ENCODE data around the gene RNPS1. TPM values are rescaled to one million over a fixed set of nuclear protein-coding genes. Genes with fewer than 3 reads are reported as not detected.

The RNPS1 gene
- total RNA-seq, 8 experiments from 2014 or later: 108 to 257 (median 163) TPM

DNA sequence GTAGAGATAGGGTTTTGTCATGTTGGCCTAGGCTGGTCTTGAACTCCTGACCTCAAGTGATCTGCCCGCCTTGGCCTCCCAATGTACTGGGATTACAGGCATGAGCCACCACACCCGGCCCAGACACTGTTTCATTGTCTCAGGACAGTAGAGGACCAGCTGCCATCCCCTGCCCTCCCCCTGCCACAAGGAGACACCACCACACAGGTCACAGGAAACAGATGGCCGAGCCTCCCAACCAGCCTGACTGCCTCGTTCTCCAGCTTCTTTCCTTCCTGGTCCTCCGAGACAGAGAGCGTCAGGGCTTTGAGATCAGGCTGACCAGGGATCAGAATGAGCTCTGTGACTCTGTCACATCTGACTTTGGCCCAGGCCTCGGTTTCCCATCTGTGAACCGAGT lies 20.8 kb upstream of the RNPS1 start:
- H3K4me3 ChIP-seq: no peak overlapping the region
- H3K4me1 ChIP-seq (replicated peaks in 1 of 2): no peaks in the 10 kb centered on the region
- ATAC-seq (replicated peaks in 6 of 8): no peak
- H3K27ac ChIP-seq: no peak overlapping the region
- 71 to 93% (median 82%) methylated on average over 1 to 4 of the region's 8 CpGs; no CpG with 5 or more reads in 5 of the 10 experiments for WGBS, 10 experiments
- in situ Hi-C loops (cut with MboI; ENCODE audit: low pct_unique_long_range_greater_than_20kb in 2 of 9, low sequenced_read_pairs in 9 of 9, unreplicated experiment in 9 of 9): no loop called here

DNA sequence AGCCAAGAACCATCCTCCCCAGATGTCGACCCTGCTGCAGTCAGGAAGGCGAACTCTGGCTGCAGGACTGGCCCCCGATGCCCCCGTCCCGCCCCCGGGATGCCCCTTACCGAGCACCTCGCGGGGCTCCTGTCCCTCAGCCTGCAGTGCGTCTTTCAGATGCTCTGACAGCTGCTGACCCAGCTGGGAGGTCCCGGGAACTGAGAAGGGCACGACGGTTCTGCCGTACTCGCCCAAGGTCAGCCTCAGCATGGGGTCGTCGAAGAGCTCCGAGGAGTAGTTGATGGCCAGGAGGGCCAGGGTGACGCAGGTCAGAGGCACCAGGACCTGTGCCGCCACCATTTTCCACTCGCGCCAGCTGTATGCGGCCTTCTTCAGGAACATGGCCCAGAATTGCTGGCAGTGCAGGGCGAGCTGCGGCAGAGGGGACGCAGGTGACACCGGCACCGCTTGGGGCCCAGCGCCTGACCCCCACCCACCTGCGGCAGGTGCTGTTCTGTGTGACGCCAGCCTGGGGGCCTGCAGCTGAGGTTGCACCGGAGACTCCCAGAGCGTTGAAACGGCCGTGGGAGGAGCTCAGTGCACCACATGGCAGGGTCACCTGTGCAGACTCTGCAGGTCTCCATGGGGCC lies 20.1 kb upstream of the RNPS1 start:
- WGBS, 10 experiments: 78 to 100% (median 96%) methylated on average over 3 to 6 of the region's 35 CpGs; no CpG with 5 or more reads in 6 of the 10 experiments
- no peak overlapping the region for H3K4me3 ChIP-seq
- H3K27ac ChIP-seq: no peak overlapping the region
- no peaks in the 10 kb centered on the region for H3K4me1 ChIP-seq (replicated peaks in 1 of 2)
- in situ Hi-C loops (cut with MboI; ENCODE audit: low pct_unique_long_range_greater_than_20kb in 2 of 9, low sequenced_read_pairs in 9 of 9, unreplicated experiment in 9 of 9): no loop called here
- no peak for ATAC-seq (replicated peaks in 6 of 8)

DNA sequence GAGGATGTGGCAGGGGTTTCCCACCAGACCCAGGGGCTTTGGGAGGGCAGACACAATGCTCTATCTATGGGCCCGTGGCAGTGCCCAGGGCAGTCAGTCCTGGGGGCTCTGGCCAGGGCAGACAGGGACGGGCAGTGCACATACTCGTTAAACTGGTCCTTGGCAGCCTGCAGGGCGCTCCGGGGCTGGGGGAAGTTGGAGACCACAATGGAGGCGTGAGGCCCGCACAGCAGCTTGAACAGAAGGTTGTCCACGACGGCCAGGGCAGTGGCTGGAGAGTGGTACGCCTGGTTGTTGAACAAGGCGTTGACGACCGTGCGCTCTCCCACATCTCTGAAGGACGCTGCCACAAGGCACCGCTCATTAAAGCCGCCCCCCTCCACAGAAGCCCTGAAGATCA lies 18.6 kb upstream of the RNPS1 start:
- in situ Hi-C loops (cut with MboI; ENCODE audit: low pct_unique_long_range_greater_than_20kb in 2 of 9, low sequenced_read_pairs in 9 of 9, unreplicated experiment in 9 of 9): no loop called here
- H3K4me1 ChIP-seq (replicated peaks in 1 of 2): no peaks in the 10 kb centered on the region
- H3K4me3 ChIP-seq: no peak overlapping the region
- 87% methylated on average over 3 of the region's 17 CpGs; no CpG with 5 or more reads in 9 of the 10 experiments for WGBS, 10 experiments
- H3K27ac ChIP-seq: no peak overlapping the region
- ATAC-seq (replicated peaks in 6 of 8): no peak

DNA sequence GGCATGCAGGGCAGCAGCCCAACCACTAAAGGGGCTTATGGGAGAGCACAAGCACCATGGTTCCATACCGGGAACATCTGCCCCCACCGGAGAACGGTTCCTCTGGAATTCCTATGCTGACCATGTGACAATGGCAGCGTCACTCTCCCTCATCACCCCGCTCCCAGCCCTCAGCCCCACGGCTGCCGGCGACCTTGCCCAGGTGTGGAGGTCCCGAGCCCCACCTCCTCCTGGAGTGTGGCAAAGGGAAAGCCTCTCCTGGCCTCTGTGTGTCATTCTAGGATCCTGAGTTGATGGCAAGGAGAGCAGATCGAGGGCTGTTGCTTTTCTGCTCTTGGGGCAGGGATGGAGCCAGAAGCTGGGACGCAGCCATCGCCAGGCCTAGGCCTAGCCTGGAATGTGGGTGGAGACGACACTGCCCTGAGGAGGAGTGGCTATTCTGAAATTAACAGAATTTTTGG lies 17.8 kb upstream of the RNPS1 start:
- ATAC-seq (replicated peaks in 6 of 8): peak in 3 of 8 experiments; percentile 23 to 78 (median 45)
- no peaks in the 10 kb centered on the region for H3K4me1 ChIP-seq (replicated peaks in 1 of 2)
- 20 to 94% (median 75%) methylated on average over 1 to 3 of the region's 13 CpGs; no CpG with 5 or more reads in 6 of the 10 experiments for WGBS, 10 experiments
- H3K4me3 ChIP-seq: no peak overlapping the region
- no peak overlapping the region for H3K27ac ChIP-seq
- in situ Hi-C loops (cut with MboI; ENCODE audit: low pct_unique_long_range_greater_than_20kb in 2 of 9, low sequenced_read_pairs in 9 of 9, unreplicated experiment in 9 of 9): no loop called here

DNA sequence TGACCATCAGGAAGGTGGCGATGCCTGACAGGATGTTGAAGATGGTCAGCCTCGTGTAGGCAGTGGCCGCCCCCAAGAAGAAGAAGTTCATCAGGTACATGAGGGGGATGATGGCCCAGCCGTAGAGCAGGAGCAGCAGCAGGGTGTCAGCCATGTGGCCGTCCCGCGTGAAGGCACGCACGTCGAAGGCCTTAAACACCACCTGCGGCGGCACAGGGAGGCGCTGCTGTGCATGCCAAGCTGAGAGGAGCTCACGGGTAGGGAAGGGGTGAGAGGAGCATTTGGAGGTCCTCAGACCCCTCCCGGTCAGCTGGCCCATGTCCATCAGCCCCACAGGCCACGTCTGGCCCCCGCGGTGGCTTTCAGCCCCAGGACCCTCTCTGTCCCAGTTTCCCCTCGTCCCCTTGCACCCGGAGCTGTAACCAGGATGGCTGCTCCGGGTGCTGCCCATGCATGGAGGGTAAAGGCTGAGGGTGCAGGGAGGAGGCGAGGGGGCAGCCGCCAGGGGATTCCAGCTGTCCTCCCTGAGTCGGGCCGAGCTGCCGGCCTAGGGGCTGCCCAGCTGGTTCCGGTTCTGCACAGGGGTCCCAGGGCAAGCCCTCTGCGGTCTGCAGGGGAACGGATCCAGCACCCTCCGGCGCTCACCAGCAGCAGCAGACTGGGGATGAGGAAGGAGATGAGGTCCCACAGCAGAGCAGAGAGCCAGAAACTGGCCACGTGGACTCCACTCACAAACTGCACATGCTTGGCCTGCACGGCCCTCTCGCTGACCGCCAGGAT lies 17.1 kb upstream of the RNPS1 start:
- ATAC-seq (replicated peaks in 6 of 8): peak in 2 of 8 experiments; percentile 6
- in situ Hi-C loops (cut with MboI; ENCODE audit: low pct_unique_long_range_greater_than_20kb in 2 of 9, low sequenced_read_pairs in 9 of 9, unreplicated experiment in 9 of 9): no loop called here
- no peak overlapping the region for H3K27ac ChIP-seq
- no peak overlapping the region for H3K4me3 ChIP-seq
- H3K4me1 ChIP-seq (replicated peaks in 1 of 2): no peaks in the 10 kb centered on the region
- WGBS, 10 experiments: 80 to 93% methylated on average over 1 to 3 of the region's 35 CpGs; no CpG with 5 or more reads in 8 of the 10 experiments

DNA sequence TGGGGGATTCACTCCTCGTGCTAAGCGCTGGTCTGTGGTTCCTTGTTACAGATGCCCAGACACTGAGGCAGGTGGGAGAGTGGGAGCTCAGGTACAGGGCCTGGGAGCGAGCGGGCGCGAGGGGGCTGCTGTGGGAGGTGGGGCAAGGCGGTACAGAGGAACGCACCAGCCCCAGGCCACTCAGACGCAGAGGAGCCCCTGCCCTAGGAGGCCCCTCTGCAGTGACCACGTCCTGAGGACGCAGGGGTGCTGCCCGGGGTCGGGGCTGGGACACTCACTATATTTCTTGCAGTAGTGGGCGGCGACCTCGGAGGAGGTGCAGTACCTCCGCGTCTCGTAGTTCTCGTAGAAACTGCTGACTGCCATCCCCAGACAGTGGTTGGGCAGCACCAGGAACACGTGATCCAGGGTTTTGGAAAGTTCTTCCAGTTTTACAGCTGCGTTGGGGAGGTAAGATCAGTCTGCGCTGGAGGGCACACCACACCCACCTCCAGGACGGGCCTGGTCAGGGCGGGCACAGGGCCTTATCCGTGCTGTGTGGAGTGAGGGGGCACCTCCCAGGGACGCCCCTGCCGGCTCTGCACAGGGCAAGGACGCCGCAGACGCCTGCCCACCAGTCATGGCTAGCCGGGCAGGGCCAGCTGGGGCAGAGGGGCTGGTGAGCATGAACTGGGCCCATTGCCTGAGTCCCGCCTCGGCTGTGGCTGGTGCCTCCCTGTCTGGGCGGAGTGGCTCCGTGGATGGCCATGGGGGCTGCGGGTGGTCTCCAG lies 16.3 kb upstream of the RNPS1 start:
- 20 to 100% (median 85%) methylated on average over 1 to 9 of the region's 37 CpGs; no CpG with 5 or more reads in 4 of the 10 experiments for WGBS, 10 experiments
- no peak overlapping the region for H3K27ac ChIP-seq
- no peak overlapping the region for H3K4me3 ChIP-seq
- in situ Hi-C loops (cut with MboI; ENCODE audit: low pct_unique_long_range_greater_than_20kb in 2 of 9, low sequenced_read_pairs in 9 of 9, unreplicated experiment in 9 of 9): no loop called here
- H3K4me1 ChIP-seq (replicated peaks in 1 of 2): no peaks in the 10 kb centered on the region
- ATAC-seq (replicated peaks in 6 of 8): peak in 4 of 8 experiments; percentile 10 to 22 (median 18)

DNA sequence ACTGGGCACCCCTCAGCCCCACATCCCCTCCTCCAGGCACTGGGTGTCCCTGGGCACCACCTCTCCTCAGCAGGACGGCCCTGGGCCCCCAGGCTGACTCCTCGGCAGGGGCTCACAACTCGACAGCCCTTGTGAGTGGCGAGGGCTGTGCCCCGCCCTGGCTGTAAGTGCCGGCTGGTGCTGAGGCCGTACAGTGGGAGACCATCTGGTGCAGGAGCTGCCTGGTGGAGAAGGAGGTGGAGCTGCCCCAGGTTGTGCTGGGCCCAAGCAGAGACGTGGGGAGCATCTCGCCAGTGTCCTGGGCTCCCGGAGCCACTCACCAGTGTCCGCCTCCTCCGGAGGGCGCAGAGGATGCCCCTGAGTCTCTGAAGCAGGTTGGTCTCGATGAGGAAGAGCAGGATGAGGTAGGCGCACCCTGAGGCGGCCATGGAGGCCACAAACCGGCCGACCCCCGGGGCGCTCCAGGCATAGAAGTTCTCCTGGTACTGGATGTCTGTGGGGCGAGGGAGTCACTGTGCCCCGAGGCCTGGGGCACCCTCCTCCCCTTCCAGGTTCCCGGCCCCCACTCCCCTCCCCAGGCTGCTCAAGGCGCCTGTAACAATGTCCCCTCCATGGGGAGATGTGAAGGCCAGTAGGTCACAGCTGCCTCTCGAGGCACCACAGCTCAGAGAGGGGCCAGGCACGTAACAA lies 15.1 kb upstream of the RNPS1 start:
- in situ Hi-C loops (cut with MboI; ENCODE audit: low pct_unique_long_range_greater_than_20kb in 2 of 9, low sequenced_read_pairs in 9 of 9, unreplicated experiment in 9 of 9): no loop called here
- H3K4me1 ChIP-seq (replicated peaks in 1 of 2): no peaks in the 10 kb centered on the region
- 47% methylated on average over 2 of the region's 26 CpGs; no CpG with 5 or more reads in 9 of the 10 experiments for WGBS, 10 experiments
- peak in 2 of 8 experiments; percentile 11 to 46 for ATAC-seq (replicated peaks in 6 of 8)
- H3K27ac ChIP-seq: no peak overlapping the region
- no peak overlapping the region for H3K4me3 ChIP-seq

DNA sequence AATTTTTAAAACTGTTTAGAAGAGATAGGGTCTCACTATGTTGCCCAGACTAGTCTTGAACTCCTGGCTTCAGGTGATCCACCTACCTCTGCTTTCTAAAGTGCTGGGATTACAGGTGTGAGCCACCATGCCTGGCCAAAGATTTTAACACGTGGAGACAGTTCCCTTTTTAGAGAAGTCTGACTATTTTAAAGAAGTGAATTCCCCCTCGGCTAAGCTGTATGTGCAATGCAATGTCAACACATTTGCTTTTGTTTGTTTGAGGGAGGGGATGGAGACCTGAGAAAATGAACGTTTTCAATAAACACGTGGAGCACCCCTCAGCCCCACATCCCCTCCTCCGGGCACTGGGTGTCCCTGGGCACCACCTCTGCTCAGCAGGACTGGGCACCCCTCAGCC lies 14.3 kb upstream of the RNPS1 start:
- H3K27ac ChIP-seq: no peak overlapping the region
- 20 to 65% (median 48%) methylated on average over 1 to 4 of the region's 5 CpGs; no CpG with 5 or more reads in 5 of the 10 experiments for whole genome bisulfite sequencing, 10 experiments
- no peak overlapping the region for H3K4me3 ChIP-seq
- no peak for ATAC-seq (replicated peaks in 6 of 8)
- no peaks in the 10 kb centered on the region for H3K4me1 ChIP-seq (replicated peaks in 1 of 2)
- in situ Hi-C loops (cut with MboI; ENCODE audit: low pct_unique_long_range_greater_than_20kb in 2 of 9, low sequenced_read_pairs in 9 of 9, unreplicated experiment in 9 of 9): no loop called here

DNA sequence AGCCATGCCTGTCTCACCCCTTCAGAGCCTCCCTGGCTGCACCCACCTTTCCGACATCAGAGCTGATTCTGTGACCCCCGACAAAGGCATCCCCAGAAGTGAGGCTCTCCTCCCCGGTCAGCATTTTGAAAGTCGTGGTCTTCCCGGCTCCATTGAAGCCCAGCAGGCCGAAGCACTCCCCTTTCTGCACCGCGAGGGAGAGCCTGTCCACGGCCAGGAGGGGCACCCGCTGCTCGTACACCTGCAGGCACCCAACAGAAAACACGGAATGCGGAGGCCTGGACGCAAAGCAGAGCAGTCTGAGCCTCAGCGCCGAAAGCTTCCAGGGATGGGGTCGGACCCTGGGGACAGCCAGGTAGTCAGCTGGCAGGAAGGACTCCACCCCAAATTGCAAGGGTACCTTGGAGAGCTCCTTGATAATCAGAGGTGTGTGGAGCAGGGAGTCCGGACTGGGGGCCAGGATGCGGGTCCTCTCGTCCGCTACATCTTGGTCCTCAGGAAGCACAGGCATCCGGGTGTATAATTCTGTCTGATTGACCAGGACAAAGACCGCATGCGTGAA lies 13.1 kb upstream of the RNPS1 start:
- WGBS, 10 experiments: 40 to 92% (median 88%) methylated on average over 2 to 11 of the region's 24 CpGs; no CpG with 5 or more reads in 5 of the 10 experiments
- in situ Hi-C loops (cut with MboI; ENCODE audit: low pct_unique_long_range_greater_than_20kb in 2 of 9, low sequenced_read_pairs in 9 of 9, unreplicated experiment in 9 of 9): no loop called here
- no peaks in the 10 kb centered on the region for H3K4me1 ChIP-seq (replicated peaks in 1 of 2)
- no peak for ATAC-seq (replicated peaks in 6 of 8)
- H3K4me3 ChIP-seq: no peak overlapping the region
- no peak overlapping the region for H3K27ac ChIP-seq

DNA sequence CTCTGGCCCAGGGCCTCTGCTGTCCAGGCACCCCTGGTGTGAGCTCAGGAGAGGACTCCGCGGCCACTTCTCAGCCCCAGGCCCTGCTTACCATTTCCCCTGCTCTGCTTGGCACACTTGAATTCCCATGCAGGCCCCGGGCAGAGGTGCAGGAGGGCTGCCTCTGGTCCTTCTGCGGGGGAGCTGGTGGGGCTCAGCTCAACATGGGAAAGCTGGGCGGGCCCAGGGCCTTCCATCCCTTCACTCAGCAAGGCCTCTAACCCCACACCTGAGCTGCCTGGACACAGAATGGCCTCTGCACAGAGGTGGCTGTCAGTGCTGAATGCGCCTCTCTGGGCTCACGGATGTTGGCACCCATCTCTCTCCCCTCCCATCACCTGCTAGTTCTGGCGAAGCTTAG lies 12.5 kb upstream of the RNPS1 start:
- Histone ChIP-seq H3K4me1 (replicated peaks in 1 of 2) (no peaks in the 10 kb centered on the region), H3K4me3 (no peak overlapping the region), H3K27ac (no peak overlapping the region)
- in situ Hi-C loops (cut with MboI; ENCODE audit: low pct_unique_long_range_greater_than_20kb in 2 of 9, low sequenced_read_pairs in 9 of 9, unreplicated experiment in 9 of 9): no loop called here
- ATAC-seq (replicated peaks in 6 of 8): no peak
- 60 to 88% (median 82%) methylated on average over 1 to 5 of the region's 8 CpGs; no CpG with 5 or more reads in 4 of the 10 experiments for WGBS, 10 experiments

DNA sequence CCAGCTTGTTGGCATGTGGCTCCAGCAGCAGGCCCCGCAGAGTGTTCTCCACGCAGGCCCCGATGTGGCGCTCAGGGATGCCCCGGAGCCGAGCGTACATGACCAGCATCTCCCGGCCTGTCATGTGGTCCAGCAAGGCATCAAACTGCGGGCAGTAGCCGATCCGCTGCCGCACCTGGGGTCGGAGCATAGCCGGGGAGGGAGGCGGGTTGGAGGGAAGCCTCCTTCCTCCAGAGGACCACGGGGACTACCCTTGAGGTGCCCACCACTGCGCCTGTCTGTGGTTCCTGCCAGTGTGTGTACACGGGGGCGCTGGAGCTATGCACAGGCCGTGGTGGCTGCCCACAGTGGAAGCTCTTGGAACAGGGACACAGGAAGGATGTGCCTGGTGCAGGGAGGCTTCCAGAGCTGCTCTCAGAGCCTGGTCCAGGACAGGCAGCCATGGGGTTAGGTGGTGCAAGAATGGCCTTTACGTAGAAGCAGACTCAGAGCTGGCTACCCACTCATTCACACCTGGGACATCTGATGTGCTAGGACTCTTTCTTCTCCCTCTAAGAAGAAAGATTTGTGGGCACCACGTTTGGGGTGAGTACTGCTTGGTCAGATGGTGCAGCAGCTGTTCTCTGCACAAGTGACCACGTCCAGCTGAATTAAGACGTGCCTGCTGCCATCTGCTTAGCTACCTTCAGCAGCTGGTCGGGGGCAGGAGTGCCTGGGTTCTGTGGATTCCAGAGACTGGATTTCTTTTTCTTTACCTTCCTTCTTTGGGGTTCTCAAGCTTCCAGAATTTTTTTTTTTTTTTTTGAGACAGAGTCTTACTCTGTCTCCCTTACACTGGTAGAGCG lies 11.3 kb upstream of the RNPS1 start:
- Histone ChIP-seq H3K4me3 (no peak overlapping the region), H3K27ac (no peak overlapping the region), H3K4me1 (replicated peaks in 1 of 2) (no peaks in the 10 kb centered on the region)
- in situ Hi-C loops (cut with MboI; ENCODE audit: low pct_unique_long_range_greater_than_20kb in 2 of 9, low sequenced_read_pairs in 9 of 9, unreplicated experiment in 9 of 9): no loop called here
- WGBS, 10 experiments: 51 to 100% (median 69%) methylated on average over 1 to 6 of the region's 26 CpGs; no CpG with 5 or more reads in 5 of the 10 experiments
- no peak for ATAC-seq (replicated peaks in 6 of 8)

DNA sequence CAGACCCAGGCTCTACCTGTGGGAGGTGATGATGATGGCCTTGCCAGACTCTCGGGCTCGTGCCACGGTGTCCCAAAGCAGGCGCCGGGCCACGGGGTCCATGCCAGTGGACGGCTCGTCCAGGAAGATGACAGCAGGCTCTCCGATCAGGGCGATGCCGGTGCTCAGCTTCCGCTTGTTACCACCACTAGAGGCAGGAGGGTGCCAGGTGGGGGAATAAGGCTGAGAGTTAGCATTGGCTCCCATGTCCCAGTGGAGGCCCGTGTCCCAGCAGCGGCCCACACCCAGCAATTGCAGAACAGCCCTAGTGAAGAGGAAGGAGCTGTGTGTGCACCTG lies 10.3 kb upstream of the RNPS1 start:
- H3K27ac ChIP-seq: no peak overlapping the region
- in situ Hi-C loops (cut with MboI; ENCODE audit: low pct_unique_long_range_greater_than_20kb in 2 of 9, low sequenced_read_pairs in 9 of 9, unreplicated experiment in 9 of 9): no loop called here
- H3K4me1 ChIP-seq (replicated peaks in 1 of 2): no peaks in the 10 kb centered on the region
- ATAC-seq (replicated peaks in 6 of 8): peak in 1 of 8 experiments; percentile 4
- 73 to 93% (median 74%) methylated on average over 2 to 6 of the region's 14 CpGs; no CpG with 5 or more reads in 7 of the 10 experiments for WGBS, 10 experiments
- H3K4me3 ChIP-seq: no peak overlapping the region
